ENCODE data around the gene ITCH.
"Not testable (repeated sequence)": the region's sequence is repeated elsewhere in the genome, so short reads cannot be mapped to it uniquely, and the experiment has no call there.

DNA sequence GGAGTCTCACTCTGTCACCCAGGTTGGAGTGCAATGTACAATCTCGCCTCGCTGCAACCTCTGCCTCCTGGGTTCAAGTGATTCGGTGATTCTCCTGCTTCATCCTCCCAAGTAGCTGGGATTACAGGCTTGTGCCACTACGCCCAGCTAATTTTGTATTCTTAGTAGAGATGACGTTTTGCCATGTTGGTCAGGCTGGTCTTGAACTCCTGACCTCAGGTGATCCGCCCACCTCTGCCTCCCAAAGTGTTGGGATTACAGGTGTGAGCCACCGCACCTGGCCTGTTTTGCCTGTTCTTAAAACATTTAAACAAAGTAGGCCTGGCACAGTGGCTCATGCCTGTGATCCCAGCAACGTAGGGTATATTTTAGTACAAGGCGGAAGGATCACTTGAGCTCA lies 21.9 kb upstream of the ITCH start:
- TF ChIP-seq, protein P1, sequence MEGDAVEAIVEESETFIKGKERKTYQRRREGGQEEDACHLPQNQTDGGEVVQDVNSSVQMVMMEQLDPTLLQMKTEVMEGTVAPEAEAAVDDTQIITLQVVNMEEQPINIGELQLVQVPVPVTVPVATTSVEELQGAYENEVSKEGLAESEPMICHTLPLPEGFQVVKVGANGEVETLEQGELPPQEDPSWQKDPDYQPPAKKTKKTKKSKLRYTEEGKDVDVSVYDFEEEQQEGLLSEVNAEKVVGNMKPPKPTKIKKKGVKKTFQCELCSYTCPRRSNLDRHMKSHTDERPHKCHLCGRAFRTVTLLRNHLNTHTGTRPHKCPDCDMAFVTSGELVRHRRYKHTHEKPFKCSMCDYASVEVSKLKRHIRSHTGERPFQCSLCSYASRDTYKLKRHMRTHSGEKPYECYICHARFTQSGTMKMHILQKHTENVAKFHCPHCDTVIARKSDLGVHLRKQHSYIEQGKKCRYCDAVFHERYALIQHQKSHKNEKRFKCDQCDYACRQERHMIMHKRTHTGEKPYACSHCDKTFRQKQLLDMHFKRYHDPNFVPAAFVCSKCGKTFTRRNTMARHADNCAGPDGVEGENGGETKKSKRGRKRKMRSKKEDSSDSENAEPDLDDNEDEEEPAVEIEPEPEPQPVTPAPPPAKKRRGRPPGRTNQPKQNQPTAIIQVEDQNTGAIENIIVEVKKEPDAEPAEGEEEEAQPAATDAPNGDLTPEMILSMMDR (IDR thresholded peaks at IDR 0.05): not testable (repeated sequence)
- not testable (repeated sequence) for TF ChIP-seq POLR2A (IDR thresholded peaks at IDR 0.05)
